Astrocyte (in vitro differentiated cells and primary cell): Measurements from ENCODE around the gene MEGF8.

Source experiments
- CTCF ChIP-seq: IDR thresholded peaks from 2 replicates; pipeline ENCODE4 v1.5.1; 2011; ENCODE audit warnings: low read depth, mild to moderate bottlenecking, inconsistent platforms, low read length, moderate library complexity; ENCODE audit not compliant: insufficient read depth
- EZH2 ChIP-seq: IDR thresholded peaks from 2 replicates; pipeline ENCODE4 v1.6.1; 2012; ENCODE audit warnings: mild to moderate bottlenecking, low read length, inconsistent platforms; ENCODE audit not compliant: insufficient read depth

GRCh38 chr19:42323852-42324654, 1.4 kb upstream of the MEGF8 start:
- no peak for TF ChIP-seq CTCF
- TF ChIP-seq EZH2: peak; percentile 100
